ENCODE measurements around the gene LGALS8.
"Not testable (repeated sequence)": the region's sequence is repeated elsewhere in the genome, so short reads cannot be mapped to it uniquely, and the experiment has no call there.

LGALS8 gene

DNA sequence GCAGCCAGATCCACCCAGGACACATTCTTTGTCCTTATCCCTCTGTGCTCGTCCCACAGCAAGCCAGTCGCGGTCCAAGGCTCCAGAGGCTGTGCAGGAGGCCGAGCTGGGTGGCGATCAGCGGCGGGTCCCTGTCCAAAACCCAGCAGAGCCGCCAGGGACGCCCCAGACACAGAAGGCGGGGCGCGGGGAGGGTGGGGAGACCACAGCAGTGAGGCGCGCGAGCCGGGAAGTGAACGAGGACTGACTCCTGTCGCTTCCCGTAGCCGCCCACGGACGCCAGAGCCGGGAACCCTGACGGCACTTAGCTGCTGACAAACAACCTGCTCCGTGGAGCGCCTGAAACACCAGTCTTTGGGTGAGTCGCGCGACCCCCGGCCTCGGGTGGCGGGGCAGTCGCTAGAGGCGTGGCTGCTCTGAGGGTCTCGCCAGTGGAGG is at the start of gene LGALS8:
TSS of gene LGALS8 (plus strand) at position 279 of the 438 bp plus-strand sequence. CDS start 2,089 bp downstream, outside the sequence.
- Mint-ChIP-seq H3K4me3 (peak within 1 kb of the TSS; percentile 98), H3K27ac (peak within 1 kb of the TSS; percentile 99), H3K36me3 (ENCODE audit: low read depth) (peaks cover 36% of the 10 kb centered on the region), H3K27me3 (ENCODE audit: low read depth) (peaks cover 8% of the 10 kb centered on the region), H3K4me1 (ENCODE audit: low read depth) (peaks cover 32% of the 10 kb centered on the region), H3K9me3 (no peaks in the 10 kb centered on the region)

DNA sequence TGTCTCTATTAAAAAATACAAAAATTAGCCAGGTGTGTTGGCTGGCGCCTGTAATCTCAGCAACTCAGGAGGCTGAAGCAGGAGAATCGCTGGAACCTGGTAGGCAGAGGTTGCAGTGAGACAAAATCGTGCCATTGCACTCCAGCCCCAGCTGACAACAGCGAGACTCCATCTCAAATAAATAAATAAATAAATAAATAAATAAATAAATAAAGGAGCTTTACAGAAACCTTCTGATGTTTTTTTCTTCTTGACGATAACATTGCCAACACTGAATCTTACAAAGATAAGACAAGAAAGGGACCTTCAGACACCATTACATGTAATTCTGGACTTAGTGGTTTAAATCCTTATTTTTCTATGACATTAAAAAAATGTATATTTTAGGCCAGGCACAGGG is 47.8 kb upstream of the LGALS8 start:
- Mint-ChIP-seq H3K4me3 (no peak overlapping the region), H3K36me3 (ENCODE audit: low read depth) (no peaks in the 10 kb centered on the region), H3K27ac (no peak overlapping the region), H3K4me1 (ENCODE audit: low read depth) (no peaks in the 10 kb centered on the region), H3K27me3 (ENCODE audit: low read depth) (no peaks in the 10 kb centered on the region), H3K9me3 (no peaks in the 10 kb centered on the region)

DNA sequence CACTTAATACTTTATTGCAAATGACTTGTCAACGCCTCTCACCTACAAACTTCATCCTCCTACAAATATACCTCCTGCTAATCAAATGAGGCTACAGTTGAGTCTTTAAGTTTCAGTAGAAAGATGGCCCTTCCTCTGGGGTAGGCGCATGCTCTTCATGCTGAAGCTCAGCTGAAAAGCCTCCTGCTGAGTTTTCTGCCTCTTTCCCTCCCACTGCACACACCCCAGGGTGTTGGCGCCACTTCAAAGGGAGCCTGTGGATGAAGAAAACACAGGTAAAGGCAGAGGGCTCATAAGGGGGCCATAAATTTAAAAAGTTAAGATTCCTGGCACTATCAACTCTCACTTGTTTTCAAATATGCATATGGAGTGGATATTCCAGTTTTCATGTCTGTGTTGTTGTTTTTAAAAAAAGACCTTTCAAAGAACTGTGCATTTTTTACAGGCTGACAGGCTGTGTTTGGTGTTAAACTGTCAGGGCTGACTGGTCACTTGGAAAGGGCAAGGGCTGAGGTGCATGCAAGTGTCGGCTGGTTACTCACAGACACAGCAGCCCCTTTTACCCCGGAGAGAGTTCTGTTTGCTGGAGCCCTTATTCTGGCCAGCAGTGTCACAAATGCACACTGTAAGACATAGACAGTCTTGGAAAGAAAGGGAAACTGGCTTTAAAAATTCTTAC is 42.9 kb upstream of the LGALS8 start:
- Mint-ChIP-seq H3K4me3 (no peak overlapping the region), H3K9me3 (no peaks in the 10 kb centered on the region), H3K27me3 (ENCODE audit: low read depth) (no peaks in the 10 kb centered on the region), H3K36me3 (ENCODE audit: low read depth) (no peaks in the 10 kb centered on the region), H3K27ac (no peak overlapping the region), H3K4me1 (ENCODE audit: low read depth) (no peaks in the 10 kb centered on the region)

DNA sequence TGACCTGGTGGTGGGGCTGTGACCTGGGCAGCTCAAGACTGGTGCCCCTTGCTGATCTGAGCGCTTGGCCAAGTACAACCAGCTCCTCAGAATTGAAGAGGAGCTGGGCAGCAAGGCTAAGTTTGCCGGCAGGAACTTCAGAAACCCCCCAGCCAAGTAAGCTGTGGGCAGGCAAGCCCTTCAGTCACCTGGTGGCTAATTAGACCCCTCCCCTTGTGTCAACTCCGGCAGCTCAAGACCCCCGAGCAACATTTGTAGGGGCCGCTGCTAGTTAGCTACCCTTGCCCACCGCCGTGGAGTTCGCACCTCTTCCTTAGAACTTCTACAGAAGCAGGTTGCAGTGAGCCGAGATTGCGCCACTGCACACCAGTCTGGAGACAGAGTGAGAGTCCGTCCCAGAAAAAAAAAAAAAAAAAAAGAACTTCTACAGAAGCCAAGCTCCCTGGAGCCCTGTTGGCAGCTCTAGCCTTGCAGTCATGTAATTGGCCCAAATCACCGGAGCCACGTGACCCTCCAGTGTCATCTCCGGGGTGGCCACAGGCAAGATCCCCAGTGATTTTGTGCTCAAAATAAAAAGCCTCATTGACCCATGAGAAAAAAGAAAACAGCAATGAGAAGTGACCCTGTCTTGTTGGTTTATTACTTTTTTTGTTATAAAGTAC is 39.3 kb upstream of the LGALS8 start:
- Mint-ChIP-seq H3K9me3 (no peaks in the 10 kb centered on the region), H3K4me3 (no peak overlapping the region), H3K27me3 (ENCODE audit: low read depth) (peaks cover 6% of the 10 kb centered on the region), H3K27ac (no peak overlapping the region), H3K36me3 (ENCODE audit: low read depth) (no peaks in the 10 kb centered on the region), H3K4me1 (ENCODE audit: low read depth) (no peaks in the 10 kb centered on the region)

DNA sequence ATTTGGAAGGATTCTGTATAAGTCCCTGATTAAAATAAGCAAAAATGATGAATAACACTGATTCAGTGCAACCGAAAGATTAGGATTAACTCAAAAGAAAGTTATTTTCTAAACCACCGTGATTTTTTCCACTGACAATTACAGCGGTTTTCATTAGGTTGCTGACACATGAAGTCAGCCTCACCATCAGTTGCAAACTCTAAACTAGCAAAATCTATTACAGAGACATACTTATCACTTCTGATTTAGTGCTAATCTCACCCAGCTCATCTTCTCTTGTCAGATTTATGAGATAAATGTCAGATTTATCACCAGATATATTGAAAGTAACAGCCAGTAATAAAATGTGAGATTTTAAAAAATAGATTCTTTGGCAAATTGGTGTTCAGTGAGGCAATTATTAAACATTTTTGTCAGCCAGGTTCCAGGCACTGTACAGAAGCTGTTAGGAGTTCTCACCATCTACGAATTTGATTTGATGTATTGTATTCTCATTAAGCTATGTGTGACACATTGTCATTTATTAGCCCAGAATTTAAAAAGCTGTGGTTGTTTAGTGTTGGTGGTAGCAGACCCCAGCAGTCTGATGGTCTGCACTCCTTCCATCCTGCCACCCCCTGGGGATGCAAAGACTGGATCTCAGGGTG is 37.3 kb upstream of the LGALS8 start:
- Mint-ChIP-seq H3K27ac (no peak overlapping the region), H3K27me3 (ENCODE audit: low read depth) (peaks cover 7% of the 10 kb centered on the region), H3K9me3 (no peaks in the 10 kb centered on the region), H3K4me3 (no peak overlapping the region), H3K4me1 (ENCODE audit: low read depth) (peaks cover 7% of the 10 kb centered on the region), H3K36me3 (ENCODE audit: low read depth) (no peaks in the 10 kb centered on the region)

DNA sequence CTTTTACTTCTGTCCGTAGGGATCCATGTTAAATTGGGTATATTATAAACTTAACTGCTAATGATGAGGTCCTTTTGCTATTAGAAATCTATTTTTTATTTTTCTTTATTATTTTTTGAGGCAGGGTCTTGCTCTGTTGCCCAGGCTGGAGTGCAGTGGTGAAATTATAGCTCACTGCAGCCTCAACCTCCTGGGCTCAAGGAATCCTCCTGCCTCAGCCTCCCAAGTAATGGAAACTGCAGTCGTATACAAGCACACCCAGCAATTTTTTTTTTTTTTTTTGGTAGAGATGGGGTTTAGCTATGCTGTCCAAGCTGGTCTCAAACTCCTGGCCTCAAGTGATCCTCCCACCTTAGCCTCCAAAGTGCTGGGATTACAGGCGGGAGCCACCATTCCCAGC is 34.6 kb upstream of the LGALS8 start:
- H3K36me3 Mint-ChIP-seq (ENCODE audit: low read depth); H3K27ac Mint-ChIP-seq: not testable (repeated sequence)
- peaks cover 12% of the 10 kb centered on the region for H3K4me1 Mint-ChIP-seq (ENCODE audit: low read depth)

DNA sequence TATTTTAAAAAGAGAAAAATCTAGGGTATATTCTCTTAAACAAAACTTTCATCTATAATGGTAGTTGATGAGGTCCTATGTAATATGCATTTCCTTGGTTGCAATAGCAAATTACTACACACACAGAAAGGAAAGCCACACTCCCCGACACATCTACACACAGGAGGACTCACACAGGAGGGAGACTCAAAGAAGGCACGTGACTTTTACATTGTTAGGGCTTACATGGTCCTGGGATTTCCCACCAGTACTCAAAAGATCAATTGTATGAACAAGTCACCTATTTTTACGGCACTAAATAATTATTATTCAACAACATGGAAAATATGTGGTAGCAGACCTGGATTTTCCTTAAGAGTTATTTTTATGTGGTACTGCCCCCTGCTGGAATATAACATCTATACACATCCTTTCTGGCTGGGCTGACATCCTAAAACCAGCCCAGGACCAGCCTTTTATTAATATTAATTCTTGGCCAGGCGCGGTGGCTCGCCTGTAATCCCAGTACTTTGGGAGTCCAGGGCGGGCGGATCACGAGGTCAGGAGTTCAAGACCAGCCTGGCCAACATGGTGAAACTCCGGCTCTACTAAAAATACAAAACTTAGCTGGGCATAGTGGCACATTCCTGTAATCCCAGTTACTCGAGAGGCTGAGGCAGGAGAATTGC is 33.9 kb upstream of the LGALS8 start:
- H3K36me3 Mint-ChIP-seq (ENCODE audit: low read depth): no peaks in the 10 kb centered on the region
- H3K27me3 Mint-ChIP-seq (ENCODE audit: low read depth): peaks cover 16% of the 10 kb centered on the region
- no peaks in the 10 kb centered on the region for H3K9me3 Mint-ChIP-seq
- H3K4me1 Mint-ChIP-seq (ENCODE audit: low read depth): peaks cover 12% of the 10 kb centered on the region
- H3K27ac Mint-ChIP-seq: no peak overlapping the region
- H3K4me3 Mint-ChIP-seq: no peak overlapping the region

More for the DNA sequence above, 34.6 kb upstream of the LGALS8 start:
- H3K9me3 Mint-ChIP-seq, H3K4me3 Mint-ChIP-seq: not testable (repeated sequence)
- peaks cover 16% of the 10 kb centered on the region for H3K27me3 Mint-ChIP-seq (ENCODE audit: low read depth)

DNA sequence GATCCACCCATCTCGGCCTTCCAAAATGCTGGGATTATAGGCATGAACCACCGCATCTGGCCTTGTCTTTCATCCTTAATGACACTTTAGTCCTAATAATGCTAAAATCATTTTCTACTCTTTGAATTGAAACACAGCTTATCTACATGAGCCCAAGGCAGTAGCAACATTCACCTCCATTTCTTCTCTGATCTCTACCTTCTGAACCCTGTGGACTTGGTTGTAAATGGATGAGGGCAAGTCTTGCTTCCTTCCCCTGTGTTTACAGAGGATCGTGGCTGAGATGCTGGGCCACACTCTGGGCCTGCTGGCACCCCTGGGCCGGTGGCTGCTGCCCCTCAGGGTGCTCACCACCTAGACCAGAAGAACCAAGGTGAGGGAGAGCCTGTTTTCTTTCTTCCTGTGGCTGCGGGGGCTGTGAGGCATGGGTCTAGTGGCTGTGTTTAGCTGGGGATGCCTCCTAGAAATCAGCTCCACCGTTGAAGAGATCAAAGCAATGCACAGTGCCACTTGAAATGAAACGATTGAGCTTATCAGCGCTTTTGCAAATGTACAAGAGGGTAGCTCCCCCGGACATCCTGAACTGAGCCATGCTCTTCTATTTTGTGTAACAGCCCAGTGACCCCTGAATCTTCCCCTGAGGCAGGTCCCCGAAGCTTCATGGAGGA is 32.2 kb upstream of the LGALS8 start:
- Mint-ChIP-seq H3K36me3 (ENCODE audit: low read depth) (no peaks in the 10 kb centered on the region), H3K9me3 (no peaks in the 10 kb centered on the region), H3K27ac (no peak overlapping the region), H3K27me3 (ENCODE audit: low read depth) (peaks cover 16% of the 10 kb centered on the region), H3K4me3 (no peak overlapping the region), H3K4me1 (ENCODE audit: low read depth) (peaks cover 12% of the 10 kb centered on the region)

DNA sequence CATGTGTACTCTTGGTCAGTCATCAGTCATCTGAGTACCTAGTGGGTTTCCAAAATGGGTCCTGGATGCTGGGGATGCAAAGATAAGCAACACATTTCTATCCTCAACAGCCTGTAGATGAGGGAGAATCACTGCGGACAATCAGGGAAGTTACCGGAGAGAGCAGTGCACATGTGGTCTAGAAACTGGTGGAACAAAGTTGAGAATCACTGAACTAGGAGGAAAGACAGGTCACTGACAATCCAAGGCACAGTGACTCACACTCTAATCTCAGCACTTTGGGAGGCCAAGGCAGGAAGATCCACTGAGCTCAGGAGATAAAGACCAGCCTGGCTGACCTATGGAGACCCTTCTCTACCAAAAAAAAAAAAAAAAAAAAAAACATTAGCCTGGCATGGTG is 31.4 kb upstream of the LGALS8 start:
- Mint-ChIP-seq H3K4me3 (no peak overlapping the region), H3K27ac (no peak overlapping the region), H3K36me3 (ENCODE audit: low read depth) (no peaks in the 10 kb centered on the region), H3K27me3 (ENCODE audit: low read depth) (peaks cover 16% of the 10 kb centered on the region), H3K9me3 (no peaks in the 10 kb centered on the region), H3K4me1 (ENCODE audit: low read depth) (peaks cover 12% of the 10 kb centered on the region)

DNA sequence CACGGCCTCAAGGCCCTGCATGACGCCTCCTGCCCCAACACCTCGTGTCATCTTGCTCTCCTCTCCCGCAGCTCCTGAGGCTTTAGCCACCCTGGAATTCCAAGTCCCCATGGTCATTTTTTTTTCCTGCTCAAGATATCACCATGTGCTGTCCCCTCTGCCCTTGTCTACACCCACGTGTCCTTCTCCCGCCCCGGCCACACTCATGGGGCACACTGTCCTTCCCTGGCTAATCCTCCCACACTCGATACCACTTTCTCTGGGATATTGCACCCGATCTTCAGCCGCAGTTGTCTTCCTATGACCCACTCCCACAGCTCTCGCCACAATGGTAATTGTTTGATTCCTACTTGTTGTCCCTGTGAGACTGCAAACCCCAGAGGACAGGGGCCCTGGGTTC is 29.7 kb upstream of the LGALS8 start:
- Mint-ChIP-seq H3K4me3 (no peak overlapping the region), H3K27ac (no peak overlapping the region)

DNA sequence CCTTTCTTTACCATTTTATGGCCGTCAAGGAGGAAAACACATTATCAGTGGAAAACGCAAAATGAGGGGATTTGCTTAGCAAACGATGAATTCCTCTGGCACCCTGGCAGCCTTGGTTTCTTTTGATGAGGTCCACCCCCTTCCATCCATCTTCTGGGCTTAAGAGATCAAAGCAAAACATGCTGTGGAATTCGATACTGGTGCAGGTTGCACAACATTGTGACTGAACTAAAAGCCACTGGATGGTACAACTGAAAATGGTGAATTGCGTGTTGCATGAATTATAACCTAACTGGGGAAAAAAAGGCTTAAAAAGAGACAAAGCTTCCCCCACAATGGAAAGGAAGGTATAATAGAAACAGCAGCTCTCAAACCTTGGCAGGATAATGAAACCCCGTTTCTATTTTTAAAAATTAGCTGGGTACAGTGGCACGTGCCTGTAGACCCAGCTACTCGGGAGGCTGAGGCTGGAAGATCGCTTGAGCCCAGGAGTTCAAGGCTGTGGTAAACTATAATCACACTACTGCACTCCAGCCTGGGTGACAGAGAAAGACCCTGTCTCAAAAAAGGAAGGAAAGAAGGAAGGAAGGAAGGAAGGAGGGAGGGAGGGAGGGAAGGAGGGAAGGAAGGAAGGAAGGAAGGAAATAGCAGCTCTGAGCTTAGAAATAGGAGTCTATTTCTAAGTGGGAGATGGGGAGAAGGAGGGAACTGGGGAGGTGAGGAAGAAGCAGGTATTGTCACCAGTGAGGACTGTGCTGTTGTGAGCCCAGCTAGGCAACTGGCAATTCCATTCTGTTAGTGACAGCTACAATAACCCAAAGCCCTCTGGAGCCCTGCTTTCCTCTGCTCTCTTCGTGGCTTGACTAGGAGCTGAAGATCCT is 29.0 kb upstream of the LGALS8 start:
- Mint-ChIP-seq H3K27me3 (ENCODE audit: low read depth) (peaks cover 10% of the 10 kb centered on the region), H3K9me3 (no peaks in the 10 kb centered on the region), H3K4me3 (no peak overlapping the region), H3K36me3 (ENCODE audit: low read depth) (no peaks in the 10 kb centered on the region), H3K4me1 (ENCODE audit: low read depth) (peaks cover 10% of the 10 kb centered on the region), H3K27ac (no peak overlapping the region)

More for the DNA sequence above, 29.7 kb upstream of the LGALS8 start:
- peaks cover 12% of the 10 kb centered on the region for H3K4me1 Mint-ChIP-seq (ENCODE audit: low read depth)
- H3K36me3 Mint-ChIP-seq (ENCODE audit: low read depth): no peaks in the 10 kb centered on the region
- peaks cover 10% of the 10 kb centered on the region for H3K27me3 Mint-ChIP-seq (ENCODE audit: low read depth)
- H3K9me3 Mint-ChIP-seq: no peaks in the 10 kb centered on the region

DNA sequence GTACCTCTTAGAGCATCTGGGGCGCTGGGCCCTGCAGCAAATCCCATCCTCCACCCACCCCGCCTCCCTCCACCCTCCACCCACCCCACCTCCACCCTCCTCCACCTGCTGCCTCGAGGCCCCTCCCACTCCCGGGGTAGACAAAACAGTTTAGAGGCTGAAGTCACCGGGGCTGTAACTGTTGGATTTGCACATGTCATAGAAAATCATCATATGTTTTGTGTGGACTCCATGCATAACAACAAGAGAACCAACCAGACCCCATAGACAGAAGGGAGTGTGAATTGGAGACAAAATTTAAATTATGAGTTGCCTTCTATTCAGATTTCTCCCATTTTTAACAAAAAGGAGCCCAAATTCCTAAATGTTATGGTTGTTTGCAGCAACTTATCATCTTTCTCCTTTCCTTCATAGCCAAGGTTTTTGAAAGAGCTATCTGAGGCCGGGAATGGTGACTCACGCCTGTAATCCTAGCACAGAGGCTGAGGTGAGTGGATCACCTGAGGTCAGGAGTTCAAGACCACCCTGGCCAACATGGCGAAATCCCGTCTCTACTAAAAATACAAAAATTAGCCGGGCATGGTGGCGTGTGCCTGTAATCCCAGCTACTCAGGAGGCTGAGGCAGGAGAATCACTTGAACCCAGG is 28.2 kb upstream of the LGALS8 start:
- Mint-ChIP-seq H3K9me3 (no peaks in the 10 kb centered on the region), H3K4me3 (no peak overlapping the region), H3K27ac (no peak overlapping the region), H3K4me1 (ENCODE audit: low read depth) (peaks cover 10% of the 10 kb centered on the region), H3K27me3 (ENCODE audit: low read depth) (peaks cover 10% of the 10 kb centered on the region), H3K36me3 (ENCODE audit: low read depth) (no peaks in the 10 kb centered on the region)

DNA sequence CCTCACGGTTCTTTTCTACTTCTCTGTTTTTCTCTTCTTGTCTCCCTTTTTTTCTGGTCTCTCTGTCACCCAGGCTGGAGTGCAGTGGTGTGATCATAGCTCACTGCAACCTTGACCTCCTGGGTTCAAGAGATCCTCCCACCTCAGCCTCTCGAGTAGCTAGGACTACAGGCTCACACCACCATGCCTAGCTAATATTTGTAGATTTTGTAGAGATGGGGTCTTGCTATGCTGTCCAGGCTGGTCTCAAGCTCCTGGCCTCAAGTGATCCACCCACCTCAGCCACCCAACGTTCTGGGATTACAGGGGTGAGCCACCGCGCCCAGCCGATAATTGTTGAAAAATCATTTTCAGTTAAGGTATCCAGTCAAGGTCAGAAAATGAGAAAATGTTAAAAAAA is 25.9 kb upstream of the LGALS8 start:
- no peaks in the 10 kb centered on the region for H3K9me3 Mint-ChIP-seq
- H3K4me3 Mint-ChIP-seq: no peak overlapping the region
- no peaks in the 10 kb centered on the region for H3K27me3 Mint-ChIP-seq (ENCODE audit: low read depth)
- H3K36me3 Mint-ChIP-seq (ENCODE audit: low read depth): no peaks in the 10 kb centered on the region
- H3K4me1 Mint-ChIP-seq (ENCODE audit: low read depth): peaks cover 9% of the 10 kb centered on the region
- no peak overlapping the region for H3K27ac Mint-ChIP-seq
